HL-60 (cell line): ENCODE results near the gene TOX4.

Source experiments
- POLR2AphosphoS5 ChIP-seq: IDR thresholded peaks from 2 replicates; pipeline ENCODE4 v1.6.1; 2012; ENCODE audit warnings: low read depth
- TF ChIP-seq, protein P1 (sequence below): IDR thresholded peaks from one replicate; pipeline ENCODE4 v1.5.1; 2011; ENCODE audit warnings: low read length, control low read depth, inconsistent platforms; ENCODE audit not compliant: insufficient read depth

GRCh38 chr14:21440859-21441258 is 36.1 kb upstream of the TOX4 start:
- no peak for TF ChIP-seq POLR2AphosphoS5
- TF ChIP-seq, protein P1, sequence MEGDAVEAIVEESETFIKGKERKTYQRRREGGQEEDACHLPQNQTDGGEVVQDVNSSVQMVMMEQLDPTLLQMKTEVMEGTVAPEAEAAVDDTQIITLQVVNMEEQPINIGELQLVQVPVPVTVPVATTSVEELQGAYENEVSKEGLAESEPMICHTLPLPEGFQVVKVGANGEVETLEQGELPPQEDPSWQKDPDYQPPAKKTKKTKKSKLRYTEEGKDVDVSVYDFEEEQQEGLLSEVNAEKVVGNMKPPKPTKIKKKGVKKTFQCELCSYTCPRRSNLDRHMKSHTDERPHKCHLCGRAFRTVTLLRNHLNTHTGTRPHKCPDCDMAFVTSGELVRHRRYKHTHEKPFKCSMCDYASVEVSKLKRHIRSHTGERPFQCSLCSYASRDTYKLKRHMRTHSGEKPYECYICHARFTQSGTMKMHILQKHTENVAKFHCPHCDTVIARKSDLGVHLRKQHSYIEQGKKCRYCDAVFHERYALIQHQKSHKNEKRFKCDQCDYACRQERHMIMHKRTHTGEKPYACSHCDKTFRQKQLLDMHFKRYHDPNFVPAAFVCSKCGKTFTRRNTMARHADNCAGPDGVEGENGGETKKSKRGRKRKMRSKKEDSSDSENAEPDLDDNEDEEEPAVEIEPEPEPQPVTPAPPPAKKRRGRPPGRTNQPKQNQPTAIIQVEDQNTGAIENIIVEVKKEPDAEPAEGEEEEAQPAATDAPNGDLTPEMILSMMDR: no peak
